Activated naive CD4-positive, alpha-beta T cell treated with anti-CD3 and anti-CD28 coated beads for 36 hours (primary cell): ENCODE results near the gene CACNA1S. TPM values are rescaled to one million over a fixed set of nuclear protein-coding genes. Genes with fewer than 3 reads are reported as not detected.

Experiments
- CTCF ChIA-PET: fragments of 350-600 bp; sonication (Branson Sonifier 250); formaldehyde crosslinking; loops from one replicate; lab custom pipeline; 2021; ENCODE audit warnings: antibody characterized with exemption; lab: Charles Lee
- DNase-seq: peaks from one replicate; pipeline ENCODE4 v3.0.0-alpha.2; 2020
- H3K27ac Mint-ChIP-seq: one replicate; pipeline ENCODE4 v1.8.0; 2021; ENCODE audit warnings: mild to moderate bottlenecking, mixed read lengths
- H3K27me3 Mint-ChIP-seq: one replicate; pipeline ENCODE4 v1.8.0; 2021; ENCODE audit warnings: low read depth, mixed read lengths
- H3K36me3 Mint-ChIP-seq: one replicate; pipeline ENCODE4 v1.8.0; 2021; ENCODE audit warnings: low read depth, mixed read lengths
- H3K4me1 Mint-ChIP-seq: one replicate; pipeline ENCODE4 v1.8.0; 2021; ENCODE audit warnings: low read depth, mixed read lengths
- H3K4me3 Mint-ChIP-seq: one replicate; pipeline ENCODE4 v1.8.0; 2021; ENCODE audit warnings: mild to moderate bottlenecking, moderate library complexity, mixed read lengths
- H3K9me3 Mint-ChIP-seq: one replicate; pipeline ENCODE4 v1.8.0; 2021; ENCODE audit warnings: mixed read lengths
- intact Hi-C: fragments of 100-400 bp; cut with micrococcal nuclease; formaldehyde crosslinking; loops from one replicate; pipeline ENCODE4 v1.15.1; 2023
- total RNA-seq, 2 experiments: library from RNA; stranded (reverse); gene quantifications; one replicate each; pipeline ENCODE4 v1.2.3, GENCODE V29; 2021

CACNA1S gene
- total RNA-seq, 2 experiments from 2014 or later = not detected

DNA sequence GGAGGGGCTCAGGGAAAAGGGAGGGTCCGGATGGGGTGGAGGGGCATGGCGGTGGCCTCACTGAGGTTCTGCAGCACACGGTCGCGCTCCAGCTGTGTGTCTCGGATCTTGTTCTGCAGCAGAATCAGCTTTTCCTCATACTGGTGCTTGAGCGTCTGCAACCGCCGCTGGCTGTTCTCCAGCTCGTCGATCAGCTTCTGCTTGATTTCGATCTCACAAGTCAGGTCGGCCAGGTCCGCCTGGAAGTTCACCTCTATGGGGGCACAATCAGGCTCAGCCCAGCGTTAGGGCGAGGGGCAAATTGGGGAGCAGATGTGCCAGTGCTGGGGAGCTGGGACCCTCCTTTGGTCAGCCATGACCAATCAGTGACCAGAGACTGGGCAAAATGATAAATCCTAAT lies 113.9 kb downstream of the CACNA1S start:
- H3K9me3 Mint-ChIP-seq = no peaks in the 10 kb centered on the region
- peaks cover 15% of the 10 kb centered on the region for H3K4me1 Mint-ChIP-seq
- DNase-seq = no peak
- CTCF ChIA-PET = interaction anchor here (1.9 to 2.5 kb wide), 3 partner anchors 18 to 23 kb away, joined by 4 to 7 read pairs (median 7); no protein-coding TSS in a partner anchor
- peaks cover 50% of the 10 kb centered on the region for H3K36me3 Mint-ChIP-seq
- H3K27me3 Mint-ChIP-seq = no peaks in the 10 kb centered on the region
- H3K4me3 Mint-ChIP-seq = no peak overlapping the region
- no peak overlapping the region for H3K27ac Mint-ChIP-seq
- intact Hi-C loops = no loop called here

DNA sequence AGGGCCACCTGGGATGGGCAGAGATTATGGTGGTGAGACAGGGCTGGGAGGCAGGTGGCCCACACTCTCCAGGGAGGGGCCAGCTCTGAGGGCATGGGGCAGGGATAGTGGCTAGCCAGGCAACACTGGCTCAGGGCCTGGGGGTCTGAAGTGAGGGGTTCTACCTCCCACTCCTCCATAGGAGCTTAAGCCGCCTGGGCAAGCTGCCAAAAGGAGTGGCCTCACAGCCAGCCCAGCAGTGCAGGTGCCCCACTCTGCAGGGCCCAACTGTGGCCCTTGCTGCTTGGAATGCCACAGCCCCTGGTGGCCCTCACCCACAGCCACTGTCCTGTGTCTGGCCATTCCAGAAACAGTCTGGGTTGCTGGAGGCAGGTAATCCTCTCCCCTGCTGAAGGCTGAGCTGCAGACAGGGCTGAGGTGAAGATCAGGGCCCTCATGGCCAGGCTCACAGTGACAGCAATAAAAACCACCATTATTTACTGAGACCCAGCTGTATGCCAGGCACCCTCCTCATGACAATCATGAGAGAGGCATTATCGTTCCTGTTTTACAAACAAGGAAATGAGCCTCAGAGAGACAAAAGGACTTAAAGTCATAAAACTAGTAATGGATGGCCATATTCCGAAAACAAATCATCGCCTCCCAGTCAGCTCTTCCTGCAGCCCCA lies 119.7 kb downstream of the CACNA1S start:
- H3K36me3 Mint-ChIP-seq = peaks cover 36% of the 10 kb centered on the region
- no peaks in the 10 kb centered on the region for H3K9me3 Mint-ChIP-seq
- CTCF ChIA-PET = interaction anchor here (0.8 to 1.8 kb wide), 3 partner anchors 13 to 21 kb away, joined by 3 to 6 read pairs (median 5); no protein-coding TSS in a partner anchor
- H3K4me1 Mint-ChIP-seq = no peaks in the 10 kb centered on the region
- no peak for DNase-seq
- H3K4me3 Mint-ChIP-seq = no peak overlapping the region
- H3K27me3 Mint-ChIP-seq = no peaks in the 10 kb centered on the region
- no peak overlapping the region for H3K27ac Mint-ChIP-seq
- intact Hi-C loops = no loop called here

DNA sequence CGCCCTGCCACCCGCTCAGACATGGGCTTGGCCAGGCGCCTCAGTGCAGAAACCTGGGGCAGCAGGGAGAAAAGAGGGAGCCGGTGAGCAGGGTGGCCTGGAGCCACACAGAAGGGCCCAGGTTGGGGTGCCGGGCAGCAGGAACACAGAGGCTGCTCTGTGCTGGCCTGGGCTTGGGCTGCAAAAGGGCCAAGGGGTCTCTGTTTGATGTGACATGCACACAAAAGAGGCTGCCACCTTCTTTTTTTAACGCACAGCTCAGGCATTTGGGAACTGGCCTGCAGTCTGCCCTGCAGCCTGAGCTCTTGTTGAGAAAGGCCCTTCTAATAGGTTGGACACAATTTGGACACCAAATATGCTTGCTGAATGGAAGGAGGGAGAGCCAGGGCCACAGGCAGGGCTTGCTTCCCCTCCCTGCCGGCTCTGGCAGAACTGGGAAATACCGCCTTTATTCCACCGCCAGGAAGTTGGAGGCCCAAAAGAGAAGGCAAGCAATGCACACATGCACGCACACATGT lies 121.1 kb downstream of the CACNA1S start:
- intact Hi-C loops = no loop called here
- no peaks in the 10 kb centered on the region for H3K4me1 Mint-ChIP-seq
- no peak overlapping the region for H3K27ac Mint-ChIP-seq
- no peak for DNase-seq
- H3K4me3 Mint-ChIP-seq = no peak overlapping the region
- CTCF ChIA-PET = interaction anchor here (0.9 to 1.8 kb wide), 2 partner anchors 11 to 20 kb away, joined by 3 to 6 read pairs; no protein-coding TSS in a partner anchor
- H3K36me3 Mint-ChIP-seq = peaks cover 41% of the 10 kb centered on the region
- no peaks in the 10 kb centered on the region for H3K9me3 Mint-ChIP-seq
- H3K27me3 Mint-ChIP-seq = no peaks in the 10 kb centered on the region

DNA sequence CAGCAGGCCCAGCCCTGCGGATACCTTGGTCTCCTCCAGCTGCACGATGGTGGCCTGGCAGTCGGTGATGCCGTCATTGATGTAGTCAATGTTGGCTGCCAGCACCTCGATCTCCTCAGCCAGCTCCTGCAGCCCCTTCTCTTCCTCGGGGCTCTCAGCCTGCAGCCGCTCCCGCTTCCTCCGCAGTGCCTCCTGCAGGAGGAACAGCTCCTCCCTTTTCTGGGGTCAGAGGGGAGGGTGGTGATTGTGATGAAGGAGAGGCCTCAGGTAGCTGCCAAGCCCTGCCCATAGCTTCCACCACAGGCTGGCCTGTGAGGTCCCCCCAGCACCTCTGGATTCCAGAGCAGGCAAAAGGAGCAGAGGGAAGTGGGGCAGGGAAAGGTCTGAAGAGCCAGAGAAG lies 122.1 kb downstream of the CACNA1S start:
- no peak overlapping the region for H3K27ac Mint-ChIP-seq
- DNase-seq = no peak
- H3K27me3 Mint-ChIP-seq = no peaks in the 10 kb centered on the region
- CTCF ChIA-PET = interaction anchor here (1.1 to 2.0 kb wide), 2 partner anchors 10 to 29 kb away, joined by 5 to 12 read pairs; no protein-coding TSS in a partner anchor
- peaks cover 45% of the 10 kb centered on the region for H3K36me3 Mint-ChIP-seq
- intact Hi-C loops = no loop called here
- H3K4me3 Mint-ChIP-seq = no peak overlapping the region
- no peaks in the 10 kb centered on the region for H3K9me3 Mint-ChIP-seq
- no peaks in the 10 kb centered on the region for H3K4me1 Mint-ChIP-seq

Other genes starting within 250 kb of the CACNA1S start
- not detected for gene GPR25, start 239.4 kb downstream of the CACNA1S start, total RNA-seq
- gene INAVA, start 217.5 kb downstream of the CACNA1S start, total RNA-seq = not detected
- gene KIF21B, start 88.7 kb downstream of the CACNA1S start, total RNA-seq = 10 to 100 TPM; 45.5 to 46.3 TPM
- gene ASCL5, start 14.8 kb upstream of the CACNA1S start, total RNA-seq = not detected
- gene TMEM9, start 42.0 kb upstream of the CACNA1S start, total RNA-seq = 10 to 100 TPM; 19.7 to 20.5 TPM
- not detected for gene IGFN1, start 78.4 kb upstream of the CACNA1S start, total RNA-seq
- gene PKP1, start 171.1 kb upstream of the CACNA1S start, total RNA-seq = not detected